ENCODE data around the gene RPS3A.
"Not testable (repeated sequence)": the region's sequence is repeated elsewhere in the genome, so short reads cannot be mapped to it uniquely, and the experiment has no call there.

The RPS3A gene

DNA sequence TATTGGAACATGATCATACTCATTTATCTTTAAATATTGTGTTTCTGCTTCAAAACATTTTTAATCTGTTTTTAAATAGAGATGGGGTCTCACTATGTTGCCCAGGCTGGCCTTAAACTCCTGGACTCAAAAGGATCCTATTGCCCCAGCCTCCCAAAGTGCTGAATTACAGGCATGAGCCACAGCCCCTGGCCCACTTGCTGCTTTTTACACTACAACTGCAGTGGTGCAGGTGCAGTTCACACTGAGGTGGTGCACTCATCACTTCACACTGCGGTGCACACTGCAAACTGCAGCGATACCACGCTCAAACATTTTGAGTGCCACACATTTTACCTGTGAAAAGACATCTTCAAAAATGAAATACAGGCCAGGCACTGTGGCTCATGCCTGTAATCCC, 10.8 kb downstream of the RPS3A start:
- Histone ChIP-seq H3K27me3 (ENCODE audit: control insufficient read depth, insufficient read depth, low read length) (no peaks in the 10 kb centered on the region), H3K4me3 (ENCODE audit: low read length) (no peak overlapping the region), H3K9me3 (ENCODE audit: control insufficient read depth, insufficient read depth, low read length) (no peaks in the 10 kb centered on the region; the same call in 1 of the 2 replicates), H3K4me1 (ENCODE audit: control insufficient read depth, insufficient read depth, low read length) (no peaks in the 10 kb centered on the region), H3K36me3 (ENCODE audit: control insufficient read depth, insufficient read depth, low read length) (peaks cover 9% of the 10 kb centered on the region; the same call in 1 of the 2 replicates), H3K27ac (ENCODE audit: low read length) (no peak overlapping the region)
- WGBS (ENCODE audit: insufficient coverage, insufficient read length), result no CpG with 5 or more reads among the region's 3 CpGs
- no peak for DNase-seq (ENCODE audit: low read depth, low spot score)

DNA sequence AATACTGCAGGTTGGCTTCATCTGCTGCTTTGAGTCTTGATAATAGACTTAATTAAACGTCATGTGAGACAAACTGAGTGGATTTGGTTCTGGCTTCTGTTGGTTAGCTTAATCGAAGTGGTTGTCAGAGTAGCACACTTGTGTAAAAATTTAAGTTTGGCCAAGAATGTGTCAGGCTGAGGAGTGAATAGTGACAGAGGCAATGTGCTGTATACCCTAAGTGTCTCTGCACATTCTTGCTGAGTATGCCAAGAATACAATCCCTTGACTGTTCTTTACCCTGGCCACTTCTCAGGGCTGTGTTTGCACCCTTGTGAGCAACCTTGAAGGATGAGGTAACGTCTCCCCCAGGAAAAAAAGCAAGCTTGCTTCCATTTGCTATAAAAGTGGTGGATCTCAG, 14.9 kb downstream of the RPS3A start:
- H3K4me3 ChIP-seq (ENCODE audit: low read length), result no peak overlapping the region
- H3K9me3 ChIP-seq (ENCODE audit: control insufficient read depth, insufficient read depth, low read length), result no peaks in the 10 kb centered on the region; the same call in 1 of the 2 replicates
- no CpG with 5 or more reads among the region's 3 CpGs for WGBS (ENCODE audit: insufficient coverage, insufficient read length)
- no peaks in the 10 kb centered on the region for H3K4me1 ChIP-seq (ENCODE audit: control insufficient read depth, insufficient read depth, low read length)
- no peaks in the 10 kb centered on the region for H3K36me3 ChIP-seq (ENCODE audit: control insufficient read depth, insufficient read depth, low read length)
- no peaks in the 10 kb centered on the region for H3K27me3 ChIP-seq (ENCODE audit: control insufficient read depth, insufficient read depth, low read length)
- no peak for DNase-seq (ENCODE audit: low read depth, low spot score)
- H3K27ac ChIP-seq (ENCODE audit: low read length), result no peak overlapping the region

DNA sequence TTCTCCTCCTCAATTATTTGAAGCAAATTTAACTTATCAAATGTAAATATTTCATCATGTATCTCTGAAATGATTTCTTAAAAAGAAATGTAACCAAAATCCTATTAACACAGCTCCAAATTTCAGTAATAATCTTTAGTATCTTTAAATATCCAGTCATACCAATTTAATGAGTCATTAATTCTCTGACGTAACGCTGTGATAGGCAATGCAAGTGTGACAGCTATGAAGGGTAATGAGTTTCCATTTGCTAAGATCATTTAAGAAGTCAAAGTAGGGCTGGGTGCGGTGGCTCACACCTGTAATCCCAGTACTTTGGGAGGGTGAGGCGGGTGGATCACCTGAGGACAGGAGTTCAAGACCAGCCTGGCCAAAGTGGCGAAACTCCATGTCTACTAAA, 15.6 kb downstream of the RPS3A start:
- H3K9me3 ChIP-seq (ENCODE audit: control insufficient read depth, insufficient read depth, low read length), result no peaks in the 10 kb centered on the region; the same call in 1 of the 2 replicates
- no peak overlapping the region for H3K27ac ChIP-seq (ENCODE audit: low read length)
- H3K27me3 ChIP-seq (ENCODE audit: control insufficient read depth, insufficient read depth, low read length), result no peaks in the 10 kb centered on the region
- H3K4me1 ChIP-seq (ENCODE audit: control insufficient read depth, insufficient read depth, low read length), result no peaks in the 10 kb centered on the region
- WGBS (ENCODE audit: insufficient coverage, insufficient read length), result no CpG with 5 or more reads among the region's 5 CpGs
- H3K4me3 ChIP-seq (ENCODE audit: low read length), result no peak overlapping the region
- no peak for DNase-seq (ENCODE audit: low read depth, low spot score)
- H3K36me3 ChIP-seq (ENCODE audit: control insufficient read depth, insufficient read depth, low read length), result no peaks in the 10 kb centered on the region

DNA sequence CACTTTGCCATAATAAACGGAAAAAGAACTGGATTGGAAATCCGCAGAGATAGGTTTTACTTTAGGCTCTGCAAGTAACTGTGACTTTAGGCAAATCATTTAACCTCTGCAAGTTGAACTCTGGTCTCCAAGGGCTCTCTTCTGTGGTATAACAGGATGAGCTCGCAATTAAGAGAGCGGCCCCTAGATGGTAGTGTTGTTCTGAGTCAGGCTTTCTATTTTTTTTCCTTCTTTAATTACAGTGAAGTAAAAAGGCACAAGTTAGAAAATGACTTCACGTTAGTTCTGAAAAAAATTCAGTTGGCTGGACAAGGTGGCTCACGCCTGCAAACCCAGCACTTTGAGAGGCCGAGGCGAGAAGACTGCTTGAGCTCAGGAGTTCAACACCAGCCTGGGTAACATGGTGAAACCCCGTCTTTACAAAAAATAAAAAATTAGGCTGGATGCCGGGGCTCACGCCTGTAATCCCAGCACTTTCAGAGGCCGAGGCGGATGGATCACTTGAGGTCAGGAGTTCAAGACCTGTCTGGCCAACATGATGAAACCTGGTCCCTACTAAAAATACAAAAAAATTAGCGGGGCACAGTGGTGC, 18.0 kb downstream of the RPS3A start:
- Histone ChIP-seq H3K27ac (ENCODE audit: low read length) (no peak overlapping the region), H3K4me1 (ENCODE audit: control insufficient read depth, insufficient read depth, low read length) (no peaks in the 10 kb centered on the region), H3K27me3 (ENCODE audit: control insufficient read depth, insufficient read depth, low read length) (no peaks in the 10 kb centered on the region), H3K4me3 (ENCODE audit: low read length) (no peak overlapping the region), H3K36me3 (ENCODE audit: control insufficient read depth, insufficient read depth, low read length) (peaks cover 2% of the 10 kb centered on the region; the same call in 1 of the 2 replicates), H3K9me3 (ENCODE audit: control insufficient read depth, insufficient read depth, low read length) (no peaks in the 10 kb centered on the region; the same call in 1 of the 2 replicates)
- no CpG with 5 or more reads among the region's 14 CpGs for WGBS (ENCODE audit: insufficient coverage, insufficient read length)
- peak; percentile 52 for DNase-seq (ENCODE audit: low read depth, low spot score)

DNA sequence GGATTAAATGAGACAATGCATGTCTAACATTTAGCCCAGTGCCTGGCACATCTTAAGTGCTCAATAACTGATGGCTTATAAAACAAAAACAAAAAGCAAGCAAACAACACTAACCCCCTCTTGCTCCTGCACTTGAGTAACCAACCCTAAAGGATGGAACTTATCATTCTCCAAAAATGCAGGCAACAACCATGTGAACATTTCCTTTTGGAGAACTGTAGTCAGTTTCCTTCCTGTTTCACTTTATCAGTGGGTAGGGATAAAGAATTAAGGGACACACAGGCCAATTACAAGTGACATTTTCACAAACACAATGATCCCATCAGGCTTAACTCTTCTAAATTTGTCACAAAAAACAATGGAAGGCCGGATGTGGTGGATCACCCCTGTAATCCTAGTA, 30.4 kb downstream of the RPS3A start:
- DNase-seq (ENCODE audit: low read depth, low spot score), result no peak
- no peaks in the 10 kb centered on the region for H3K27me3 ChIP-seq (ENCODE audit: control insufficient read depth, insufficient read depth, low read length)
- no peaks in the 10 kb centered on the region for H3K4me1 ChIP-seq (ENCODE audit: control insufficient read depth, insufficient read depth, low read length)
- WGBS (ENCODE audit: insufficient coverage, insufficient read length), result no CpG with 5 or more reads among the region's 1 CpG
- no peak overlapping the region for H3K4me3 ChIP-seq (ENCODE audit: low read length)
- H3K36me3 ChIP-seq (ENCODE audit: control insufficient read depth, insufficient read depth, low read length), result no peaks in the 10 kb centered on the region
- no peak overlapping the region for H3K27ac ChIP-seq (ENCODE audit: low read length)
- H3K9me3 ChIP-seq (ENCODE audit: control insufficient read depth, insufficient read depth, low read length), result no peaks in the 10 kb centered on the region

DNA sequence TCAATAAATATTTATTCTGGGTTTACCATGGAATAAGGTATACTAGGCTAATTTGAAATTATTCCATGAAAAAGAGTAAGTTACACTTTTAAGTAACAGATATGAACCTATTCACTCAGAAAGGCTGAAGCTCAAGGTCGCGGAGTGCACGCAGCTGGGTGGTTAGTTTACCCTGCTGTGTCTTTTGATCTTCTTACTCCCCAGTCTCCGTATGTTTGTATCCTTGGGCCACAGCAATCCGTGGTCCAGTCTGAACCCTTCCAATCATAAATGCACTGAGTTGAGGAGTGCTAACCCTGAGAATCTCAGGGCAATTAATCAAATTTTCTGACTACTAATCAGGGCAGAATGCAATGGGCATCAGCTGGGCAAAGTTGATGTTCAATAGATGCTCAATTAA, 33.9 kb downstream of the RPS3A start:
- DNase-seq (ENCODE audit: low read depth, low spot score), result no peak
- Histone ChIP-seq H3K27me3 (ENCODE audit: control insufficient read depth, insufficient read depth, low read length) (no peaks in the 10 kb centered on the region), H3K27ac (ENCODE audit: low read length) (no peak overlapping the region), H3K4me3 (ENCODE audit: low read length) (no peak overlapping the region), H3K36me3 (ENCODE audit: control insufficient read depth, insufficient read depth, low read length) (no peaks in the 10 kb centered on the region), H3K9me3 (ENCODE audit: control insufficient read depth, insufficient read depth, low read length) (no peaks in the 10 kb centered on the region), H3K4me1 (ENCODE audit: control insufficient read depth, insufficient read depth, low read length) (no peaks in the 10 kb centered on the region)
- no CpG with 5 or more reads among the region's 5 CpGs for WGBS (ENCODE audit: insufficient coverage, insufficient read length)

DNA sequence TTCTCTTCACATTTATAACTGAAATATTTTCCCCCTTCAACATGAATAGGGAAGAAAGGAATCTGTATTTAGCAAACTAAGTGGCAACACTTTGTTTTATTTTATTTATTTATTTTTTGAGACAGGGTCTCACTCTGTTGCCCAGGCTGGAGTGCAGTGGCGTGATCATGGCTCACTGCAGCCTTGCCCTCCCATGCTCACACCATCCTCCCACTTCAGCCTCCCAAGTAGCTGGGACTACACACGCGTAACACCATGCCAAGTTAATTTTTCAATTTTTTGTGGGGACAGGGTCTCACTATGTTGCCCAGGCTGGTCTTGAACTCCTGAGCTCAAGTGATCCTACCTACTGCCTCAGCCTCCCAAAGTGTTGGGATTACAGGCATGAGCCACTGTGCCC, 36.6 kb downstream of the RPS3A start:
- not testable (repeated sequence) for DNase-seq (ENCODE audit: low read depth, low spot score); H3K27me3 ChIP-seq (ENCODE audit: control insufficient read depth, insufficient read depth, low read length); H3K4me1 ChIP-seq (ENCODE audit: control insufficient read depth, insufficient read depth, low read length); H3K9me3 ChIP-seq (ENCODE audit: control insufficient read depth, insufficient read depth, low read length); H3K36me3 ChIP-seq (ENCODE audit: control insufficient read depth, insufficient read depth, low read length); H3K4me3 ChIP-seq (ENCODE audit: low read length); H3K27ac ChIP-seq (ENCODE audit: low read length)
- WGBS (ENCODE audit: insufficient coverage, insufficient read length), result no CpG with 5 or more reads among the region's 3 CpGs

DNA sequence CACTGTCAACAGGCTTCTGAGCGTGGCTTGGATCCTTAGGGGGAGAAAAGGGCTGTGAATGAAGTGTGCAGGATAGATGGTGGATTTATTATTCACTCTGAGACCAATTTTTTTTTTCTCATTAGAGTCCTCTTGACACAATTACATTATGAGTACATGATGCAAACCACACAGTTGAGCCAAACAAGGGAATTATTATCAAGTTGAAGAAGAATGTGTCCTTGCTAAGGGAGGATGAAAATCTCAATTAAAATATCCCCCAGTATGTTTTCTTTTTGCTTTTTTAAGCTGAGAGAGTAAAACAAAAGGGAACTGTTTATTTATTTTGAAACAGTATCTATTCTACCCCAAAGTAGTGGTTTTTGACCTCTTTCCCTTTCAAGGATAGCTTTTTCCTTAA, 40.4 kb downstream of the RPS3A start:
- H3K36me3 ChIP-seq (ENCODE audit: control insufficient read depth, insufficient read depth, low read length), result no peaks in the 10 kb centered on the region; the same call in 1 of the 2 replicates
- no peaks in the 10 kb centered on the region for H3K9me3 ChIP-seq (ENCODE audit: control insufficient read depth, insufficient read depth, low read length)
- H3K27me3 ChIP-seq (ENCODE audit: control insufficient read depth, insufficient read depth, low read length), result no peaks in the 10 kb centered on the region
- no peak for DNase-seq (ENCODE audit: low read depth, low spot score)
- H3K27ac ChIP-seq (ENCODE audit: low read length), result no peak overlapping the region
- WGBS (ENCODE audit: insufficient coverage, insufficient read length), result no CpG with 5 or more reads among the region's 1 CpG
- no peaks in the 10 kb centered on the region for H3K4me1 ChIP-seq (ENCODE audit: control insufficient read depth, insufficient read depth, low read length)
- H3K4me3 ChIP-seq (ENCODE audit: low read length), result no peak overlapping the region

DNA sequence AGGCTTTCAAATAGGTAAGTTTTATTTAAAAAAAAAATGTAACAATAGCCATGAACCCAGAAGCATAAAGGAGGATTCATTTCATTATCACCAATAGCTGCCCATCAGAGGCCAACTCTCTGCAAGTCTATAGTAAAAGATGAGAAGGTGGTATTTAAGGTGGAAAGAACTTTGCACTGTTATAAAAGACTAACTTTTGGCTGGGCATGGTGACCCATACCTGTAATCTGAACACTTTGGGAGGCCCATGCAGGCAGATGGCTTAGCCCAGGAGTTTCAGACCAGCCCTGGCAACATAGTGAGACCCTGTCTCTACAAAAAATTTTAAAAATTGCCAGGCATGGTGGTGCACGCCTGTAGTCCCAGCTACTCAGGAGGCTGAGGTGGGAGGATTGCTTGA, 43.3 kb downstream of the RPS3A start:
- H3K4me1 ChIP-seq (ENCODE audit: control insufficient read depth, insufficient read depth, low read length), result no peaks in the 10 kb centered on the region
- H3K9me3 ChIP-seq (ENCODE audit: control insufficient read depth, insufficient read depth, low read length), result no peaks in the 10 kb centered on the region
- H3K36me3 ChIP-seq (ENCODE audit: control insufficient read depth, insufficient read depth, low read length), result no peaks in the 10 kb centered on the region; the same call in 1 of the 2 replicates
- H3K27ac ChIP-seq (ENCODE audit: low read length), result no peak overlapping the region
- H3K27me3 ChIP-seq (ENCODE audit: control insufficient read depth, insufficient read depth, low read length), result no peaks in the 10 kb centered on the region
- no peak for DNase-seq (ENCODE audit: low read depth, low spot score)
- no peak overlapping the region for H3K4me3 ChIP-seq (ENCODE audit: low read length)
- no CpG with 5 or more reads among the region's 1 CpG for WGBS (ENCODE audit: insufficient coverage, insufficient read length)

DNA sequence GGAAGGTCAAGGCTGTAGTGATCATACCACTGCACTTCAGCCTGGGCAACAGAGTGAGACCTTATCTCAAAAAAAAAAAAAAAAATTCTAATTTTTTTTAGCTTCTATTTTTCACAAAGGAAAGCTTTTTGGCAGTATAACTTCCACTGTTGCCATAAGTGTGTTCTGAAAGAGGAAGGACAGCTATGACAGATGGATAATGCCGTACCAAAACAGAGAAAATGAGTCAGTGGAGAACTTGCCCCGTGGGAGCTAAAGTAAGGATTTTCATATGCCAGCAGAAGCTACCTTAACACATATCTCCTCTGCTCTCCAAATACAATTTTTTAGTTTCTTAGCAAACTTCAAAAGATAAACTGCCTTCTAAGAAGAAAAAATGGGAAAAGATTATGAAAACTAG, 43.7 kb downstream of the RPS3A start:
- no peak for DNase-seq (ENCODE audit: low read depth, low spot score)
- no CpG with 5 or more reads among the region's 2 CpGs for WGBS (ENCODE audit: insufficient coverage, insufficient read length)
- no peaks in the 10 kb centered on the region for H3K27me3 ChIP-seq (ENCODE audit: control insufficient read depth, insufficient read depth, low read length)
- no peaks in the 10 kb centered on the region for H3K4me1 ChIP-seq (ENCODE audit: control insufficient read depth, insufficient read depth, low read length)
- no peaks in the 10 kb centered on the region for H3K9me3 ChIP-seq (ENCODE audit: control insufficient read depth, insufficient read depth, low read length)
- H3K27ac ChIP-seq (ENCODE audit: low read length), result no peak overlapping the region
- H3K4me3 ChIP-seq (ENCODE audit: low read length), result no peak overlapping the region
- no peaks in the 10 kb centered on the region; the same call in 1 of the 2 replicates for H3K36me3 ChIP-seq (ENCODE audit: control insufficient read depth, insufficient read depth, low read length)

DNA sequence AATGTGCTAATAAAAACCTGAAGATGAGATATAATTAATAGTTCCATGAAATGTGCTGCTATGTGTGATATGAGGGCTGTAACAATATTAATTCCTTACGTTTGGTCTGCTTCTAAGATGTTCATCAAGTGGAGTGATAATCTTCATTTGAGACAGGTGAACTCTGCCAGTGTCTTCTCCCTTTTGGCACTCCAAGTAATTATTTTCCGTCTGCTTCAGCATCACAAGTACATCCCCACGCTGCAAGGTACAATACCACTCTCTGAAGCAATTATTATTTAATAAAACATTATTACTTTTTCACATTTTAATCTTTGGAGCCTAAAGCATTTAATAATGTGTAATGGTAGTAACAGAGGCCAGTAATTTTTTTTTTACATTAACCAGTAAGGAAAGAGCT, 44.4 kb downstream of the RPS3A start:
- Histone ChIP-seq H3K36me3 (ENCODE audit: control insufficient read depth, insufficient read depth, low read length) (no peaks in the 10 kb centered on the region; the same call in 1 of the 2 replicates), H3K27me3 (ENCODE audit: control insufficient read depth, insufficient read depth, low read length) (no peaks in the 10 kb centered on the region)
- 100% methylated on average over 2 of the region's 3 CpGs for WGBS (ENCODE audit: insufficient coverage, insufficient read length)

More for the DNA sequence above, 44.4 kb downstream of the RPS3A start:
- H3K27ac ChIP-seq (ENCODE audit: low read length), result no peak overlapping the region
- H3K9me3 ChIP-seq (ENCODE audit: control insufficient read depth, insufficient read depth, low read length), result no peaks in the 10 kb centered on the region
- H3K4me1 ChIP-seq (ENCODE audit: control insufficient read depth, insufficient read depth, low read length), result no peaks in the 10 kb centered on the region
- DNase-seq (ENCODE audit: low read depth, low spot score), result no peak
- H3K4me3 ChIP-seq (ENCODE audit: low read length), result no peak overlapping the region
